Embryonic facial prominence (tissue), 1 donor: ENCODE data around the gene ITFG1.
A peak's percentile ranks its signal among the peaks of the same experiment; 100 is the strongest.
"Not testable (repeated sequence)": the region's sequence is repeated elsewhere in the genome, so short reads cannot be mapped to it uniquely, and the experiment has no call there.

Source experiments
- DNase-seq: peaks from one replicate; pipeline ENCODE4 v3.0.0-alpha.2; 2016; ENCODE audit errors: extremely low spot score

The ITFG1 gene

GRCh38 chr16:47156680-47157215, 304.1 kb downstream of the ITFG1 start:
- no peak for DNase-seq

- DNase-seq = not testable (repeated sequence)
Observed at GRCh38 chr16:47152501-47152900, 308.4 kb downstream of the ITFG1 start.

GRCh38 chr16:47150067-47150466, 310.8 kb downstream of the ITFG1 start:
- DNase-seq = no peak

GRCh38 chr16:47144559-47144877, 316.3 kb downstream of the ITFG1 start:
- DNase-seq = no peak

- DNase-seq = no peak
Observed at GRCh38 chr16:47143677-47144558, 316.9 kb downstream of the ITFG1 start, which contains the start of gene NETO2. Gene NETO2 (minus strand): TSS chr16:47143945. CDS start chr16:47143612, 333 bp downstream.

GRCh38 chr16:47142821-47143676, 317.8 kb downstream of the ITFG1 start:
- DNase-seq = no peak

- no peak for DNase-seq
Observed at GRCh38 chr16:47142486-47142820, 318.4 kb downstream of the ITFG1 start.

- peak; percentile 49 for DNase-seq
Observed at GRCh38 chr16:47141773-47142485, 318.9 kb downstream of the ITFG1 start.

GRCh38 chr16:47140686-47141085, 320.2 kb downstream of the ITFG1 start:
- DNase-seq = no peak

- DNase-seq = no peak
Observed at GRCh38 chr16:47139561-47140185, 321.2 kb downstream of the ITFG1 start.

- not testable (repeated sequence) for DNase-seq
Observed at GRCh38 chr16:47137925-47138324, 322.9 kb downstream of the ITFG1 start.

GRCh38 chr16:47136099-47136842, 324.6 kb downstream of the ITFG1 start:
- no peak for DNase-seq

- DNase-seq = no peak
Observed at GRCh38 chr16:47134550-47134949, 326.3 kb downstream of the ITFG1 start.

GRCh38 chr16:47132308-47132707, 328.6 kb downstream of the ITFG1 start:
- no peak for DNase-seq

GRCh38 chr16:47129755-47130435, 331.0 kb downstream of the ITFG1 start:
- DNase-seq = no peak

- no peak for DNase-seq
Observed at GRCh38 chr16:47127541-47127940, 333.3 kb downstream of the ITFG1 start.

GRCh38 chr16:47125757-47126156, 335.1 kb downstream of the ITFG1 start:
- no peak for DNase-seq

- no peak for DNase-seq
Observed at GRCh38 chr16:47113130-47113529, 347.7 kb downstream of the ITFG1 start.

GRCh38 chr16:47110939-47111338, 349.9 kb downstream of the ITFG1 start:
- DNase-seq = no peak

- DNase-seq = no peak
Observed at GRCh38 chr16:47109361-47109760, 351.5 kb downstream of the ITFG1 start.
